CD4-positive, alpha-beta T cell treated with Interleukin-12 subunit alpha and Interleukin-12 subunit beta, for 1 hour (primary cell): Measurements from ENCODE around the gene ANKRD10.
A peak's percentile ranks its signal among the peaks of the same experiment; 100 is the strongest.

Source experiments
- DNase-seq: peaks from one replicate; pipeline ENCODE4 v3.0.0-alpha.2; 2020

ANKRD10 gene

DNA sequence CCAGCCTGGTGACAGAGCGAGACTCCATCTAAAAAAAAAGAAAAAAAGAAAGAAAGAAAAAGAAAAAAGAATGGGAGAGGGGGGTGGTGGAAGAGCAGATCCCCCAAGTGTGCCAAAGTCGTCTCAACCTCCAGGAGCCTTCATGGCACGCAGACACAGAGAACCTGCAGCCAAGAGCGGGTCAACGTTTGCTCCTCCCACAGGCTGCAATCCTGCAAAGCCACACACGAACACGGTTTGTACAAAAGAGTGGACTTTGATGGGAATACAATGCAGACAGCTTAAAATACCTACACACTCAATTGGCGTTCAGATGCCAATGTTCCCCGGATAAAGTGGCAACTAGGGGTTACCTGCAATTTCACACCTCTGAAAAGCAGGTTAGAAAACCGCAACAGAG, 29.4 kb downstream of the ANKRD10 start:
- no peak for DNase-seq

DNA sequence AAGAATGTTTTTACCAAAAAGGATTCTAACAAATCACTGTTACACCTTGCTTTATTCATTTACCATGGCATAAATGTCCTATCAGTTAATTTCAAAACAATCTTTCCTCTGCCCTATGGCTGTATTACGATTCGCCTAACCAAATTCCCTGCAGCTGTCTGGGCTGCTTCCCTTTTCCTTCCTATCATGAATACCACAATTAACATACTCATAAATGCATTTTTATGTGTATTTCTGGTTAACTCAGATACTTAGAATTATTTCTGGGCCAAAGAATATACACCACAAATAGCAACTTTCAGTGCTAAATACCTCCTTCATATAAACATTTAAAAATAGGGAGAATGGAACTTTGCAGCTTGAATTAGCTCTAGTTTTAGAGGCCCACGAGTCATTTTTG, 30.4 kb downstream of the ANKRD10 start:
- DNase-seq = no peak

DNA sequence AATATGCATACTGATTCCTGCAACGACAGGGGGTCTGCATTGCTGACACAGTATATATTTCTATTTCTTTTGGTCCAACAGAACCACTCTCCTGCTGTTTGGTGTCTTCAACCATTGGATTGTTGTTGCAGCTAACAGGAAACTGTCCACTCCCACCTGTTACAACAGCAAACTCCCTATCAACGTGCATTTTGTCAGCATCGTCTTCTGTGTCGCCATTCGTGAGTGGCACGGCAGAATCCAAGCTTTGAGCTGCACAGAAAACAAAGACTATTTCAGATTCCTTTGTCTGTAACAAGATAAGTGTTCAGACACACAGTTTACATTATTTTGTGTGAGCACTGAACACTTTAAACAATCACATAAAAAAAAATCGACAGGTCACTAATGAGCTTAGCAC, 31.3 kb downstream of the ANKRD10 start:
- no peak for DNase-seq

DNA sequence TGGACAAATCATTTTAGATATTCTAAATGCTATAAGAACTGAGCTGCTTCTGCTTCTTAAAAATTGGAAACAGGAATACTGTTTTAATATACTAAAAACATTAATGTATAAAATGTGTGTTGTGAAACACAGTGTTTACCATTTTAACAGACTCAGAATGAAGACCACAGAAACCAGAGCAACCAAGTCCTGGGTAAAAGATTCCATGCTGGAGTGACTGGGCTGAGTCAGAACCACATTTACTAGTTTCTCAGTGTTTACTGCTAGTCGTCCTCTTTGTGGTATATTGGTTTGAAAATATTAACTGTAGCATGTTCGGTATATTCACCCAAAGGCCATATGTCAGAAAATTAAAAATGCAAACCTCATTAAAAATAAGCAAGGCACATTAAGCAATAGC, 31.9 kb downstream of the ANKRD10 start:
- DNase-seq = no peak

DNA sequence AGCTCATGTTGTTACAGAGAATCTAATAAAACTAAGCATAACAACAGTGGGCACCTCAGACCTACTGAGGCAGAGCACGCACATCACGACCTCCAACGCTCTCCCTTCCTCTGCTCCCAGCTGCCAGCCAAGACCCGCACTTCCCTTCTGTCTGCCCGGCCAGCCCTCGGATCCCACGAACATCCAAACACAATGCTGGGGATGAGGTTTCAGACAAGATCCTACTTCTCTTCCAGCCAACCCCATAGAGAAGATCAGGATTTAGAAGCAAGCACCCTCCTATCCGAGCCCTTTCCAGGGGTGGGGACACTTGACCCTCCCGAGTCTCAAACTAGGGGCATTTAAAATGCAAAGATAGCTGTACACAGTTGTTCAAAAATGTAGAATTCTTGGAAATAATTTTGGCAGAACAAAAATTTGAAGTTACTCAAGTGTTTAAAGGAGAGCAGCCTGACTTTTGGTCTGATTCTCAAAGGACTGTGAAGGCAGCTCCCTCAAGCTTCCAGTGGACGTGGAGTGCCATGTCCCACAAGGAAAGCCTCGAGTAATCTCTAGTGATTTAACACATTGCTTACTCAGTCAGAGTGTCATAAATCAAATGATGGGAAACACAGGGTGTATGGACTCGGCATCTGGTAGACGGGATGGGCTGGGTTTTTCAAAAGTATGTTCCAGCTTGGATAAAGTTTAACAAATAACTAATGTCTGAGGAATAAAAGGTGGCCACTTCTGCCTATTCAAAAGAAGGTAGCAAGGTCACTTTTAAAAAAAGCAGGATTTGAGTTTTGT, 32.8 kb downstream of the ANKRD10 start:
- DNase-seq = no peak

DNA sequence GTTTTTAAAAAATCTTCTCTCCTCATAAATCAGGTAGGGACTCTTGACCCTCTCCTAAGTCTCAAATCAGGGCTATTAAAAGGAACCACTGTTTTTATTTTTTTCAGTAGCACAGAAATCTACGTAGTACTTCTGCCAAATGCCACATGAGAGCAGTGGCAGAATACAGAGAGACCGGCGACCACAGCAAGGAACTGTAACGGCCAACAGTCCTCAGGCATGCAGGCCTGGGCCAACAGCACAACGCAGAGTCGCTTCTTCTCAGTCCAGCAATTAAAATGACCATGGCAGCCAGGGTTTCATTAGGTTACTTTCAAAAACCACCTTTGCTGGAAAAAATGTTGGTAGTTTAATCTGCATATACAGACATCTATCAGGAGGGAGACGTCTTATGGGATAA, 34.2 kb downstream of the ANKRD10 start:
- no peak for DNase-seq

DNA sequence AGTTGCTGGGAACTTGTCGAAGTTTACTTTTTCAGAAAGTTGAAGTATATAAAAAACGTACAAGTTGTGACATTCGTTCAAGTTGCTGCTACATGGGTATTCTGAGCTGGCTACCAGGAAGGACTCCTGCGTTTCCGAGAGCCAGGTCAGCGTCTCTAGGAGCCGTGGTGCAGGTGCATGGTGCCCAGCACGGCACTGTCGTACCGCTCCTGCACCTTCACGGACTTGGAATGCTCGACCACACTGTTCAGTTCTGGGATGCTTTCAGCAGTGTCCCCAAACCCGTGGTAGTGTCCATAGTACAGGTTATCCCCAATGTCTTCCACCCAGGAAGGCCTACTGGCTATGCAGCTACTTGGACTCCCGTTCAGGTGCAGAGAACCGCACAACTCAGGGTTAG, 35.4 kb downstream of the ANKRD10 start:
- DNase-seq = no peak

DNA sequence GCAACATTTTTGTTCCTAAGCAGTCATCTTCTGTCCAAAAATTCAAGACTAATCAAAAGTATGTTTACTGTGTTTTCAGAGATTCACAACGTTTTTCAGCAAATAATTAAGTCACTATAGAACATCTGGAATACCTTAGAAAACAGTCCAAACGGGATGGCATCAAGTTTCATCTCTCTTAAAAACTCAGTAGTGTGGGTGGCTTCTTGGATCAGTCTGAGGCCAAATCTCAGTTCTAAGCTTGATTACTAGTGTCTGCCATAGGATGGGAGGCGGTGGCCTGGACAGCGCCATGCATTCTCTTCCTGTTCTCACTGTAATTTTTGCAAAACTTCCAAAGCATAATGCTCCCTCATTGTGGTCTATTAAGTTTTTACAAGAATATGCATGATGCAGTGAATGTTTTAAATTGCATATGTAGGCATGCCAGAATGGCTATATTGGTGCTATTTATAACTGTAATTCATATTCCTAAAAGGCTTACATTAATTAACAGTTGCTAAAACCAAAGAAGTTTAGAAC, 37.1 kb downstream of the ANKRD10 start:
- DNase-seq = no peak

DNA sequence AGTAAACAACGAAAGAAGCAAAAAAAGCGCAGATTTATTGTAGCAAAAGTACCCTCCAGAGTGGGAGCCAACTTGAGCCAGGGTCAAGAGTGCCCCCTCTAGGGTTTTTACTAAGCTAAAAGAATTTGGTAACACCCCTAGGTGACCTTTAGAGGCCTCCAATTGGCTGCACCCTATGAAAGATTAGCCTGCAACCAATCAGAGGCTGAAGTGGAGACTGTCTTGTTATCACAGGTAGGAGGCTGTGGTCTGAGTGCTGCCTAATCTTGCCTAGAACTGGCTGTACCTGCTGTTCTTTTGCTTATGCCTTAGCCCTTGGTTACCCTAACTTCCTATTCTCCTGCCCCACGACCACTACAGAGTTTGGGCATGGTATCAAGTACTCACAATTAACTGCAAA, 38.3 kb downstream of the ANKRD10 start:
- DNase-seq = no peak

DNA sequence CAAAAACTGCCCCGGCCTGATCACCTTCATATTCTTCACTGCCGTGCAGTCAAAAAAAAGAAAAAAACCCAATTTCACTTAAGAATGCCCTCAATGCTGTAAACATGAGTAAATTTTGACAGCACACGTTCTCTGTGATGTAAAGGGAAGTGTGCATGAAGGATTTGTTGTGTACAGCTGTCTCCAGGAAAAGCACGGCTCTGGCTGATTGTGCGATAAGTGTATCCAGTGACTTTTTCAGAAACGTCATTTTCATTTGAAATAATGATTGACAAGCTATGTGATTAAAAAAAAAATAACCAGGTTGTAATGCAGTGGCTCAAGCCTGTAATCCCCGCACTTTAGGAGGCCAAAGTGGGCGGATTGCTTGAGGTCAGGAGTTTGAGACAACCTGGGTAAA, 39.6 kb downstream of the ANKRD10 start:
- no peak for DNase-seq

DNA sequence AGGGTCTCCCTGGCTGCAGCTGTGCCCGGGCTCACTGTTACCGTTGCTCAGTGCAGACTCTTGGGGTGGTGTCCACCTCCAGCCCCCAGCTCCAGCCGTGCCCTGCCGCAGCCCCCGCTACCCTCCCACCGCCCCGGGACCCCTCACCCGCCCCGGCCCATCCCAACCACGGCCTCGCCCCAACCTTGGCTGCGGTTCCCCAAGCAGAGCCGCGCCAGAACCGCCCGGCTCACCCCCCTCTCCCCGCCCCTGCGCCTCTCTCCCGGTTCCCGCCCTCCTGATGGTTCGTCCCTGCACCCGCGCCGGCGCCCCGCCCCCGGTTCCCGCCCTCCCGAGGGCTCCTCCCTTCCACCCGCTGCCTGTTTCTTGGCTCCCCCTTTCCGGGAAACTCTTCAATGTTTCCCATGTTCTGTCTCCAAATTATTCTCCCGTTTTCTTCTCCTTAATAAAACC, 40.3 kb downstream of the ANKRD10 start:
- peak; percentile 25 for DNase-seq

DNA sequence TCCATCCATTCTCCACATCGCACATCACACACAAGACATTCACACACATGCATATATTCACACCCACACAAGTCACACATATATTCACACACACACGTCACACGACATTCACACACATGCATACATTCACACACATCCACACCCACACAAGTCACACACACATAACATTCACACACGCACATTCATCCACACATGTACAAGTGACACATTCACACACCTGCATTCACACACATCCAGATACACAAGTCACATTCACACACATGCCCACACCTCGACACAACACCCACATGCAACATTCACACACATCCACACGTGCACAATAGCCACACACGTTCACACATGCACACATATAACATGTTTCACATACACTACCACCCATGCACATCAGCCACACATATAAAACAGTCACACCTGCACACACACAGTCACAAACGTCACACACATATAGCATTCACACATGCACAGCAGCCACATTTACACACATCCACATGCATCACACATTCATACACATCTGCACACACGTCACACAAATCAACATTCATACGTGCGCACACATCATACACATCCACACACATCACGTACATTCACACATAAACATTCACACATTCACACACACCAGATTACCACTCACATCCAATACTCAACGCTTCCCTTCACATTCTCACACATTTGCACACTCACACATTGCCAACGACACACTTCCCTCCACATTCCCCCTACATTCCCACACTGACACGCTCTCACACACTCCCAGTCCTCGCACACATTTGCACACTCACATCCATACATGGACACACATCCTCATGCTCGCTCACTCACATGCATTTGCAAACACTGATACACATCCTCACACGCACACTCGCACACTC, 41.0 kb downstream of the ANKRD10 start:
- DNase-seq = no peak

DNA sequence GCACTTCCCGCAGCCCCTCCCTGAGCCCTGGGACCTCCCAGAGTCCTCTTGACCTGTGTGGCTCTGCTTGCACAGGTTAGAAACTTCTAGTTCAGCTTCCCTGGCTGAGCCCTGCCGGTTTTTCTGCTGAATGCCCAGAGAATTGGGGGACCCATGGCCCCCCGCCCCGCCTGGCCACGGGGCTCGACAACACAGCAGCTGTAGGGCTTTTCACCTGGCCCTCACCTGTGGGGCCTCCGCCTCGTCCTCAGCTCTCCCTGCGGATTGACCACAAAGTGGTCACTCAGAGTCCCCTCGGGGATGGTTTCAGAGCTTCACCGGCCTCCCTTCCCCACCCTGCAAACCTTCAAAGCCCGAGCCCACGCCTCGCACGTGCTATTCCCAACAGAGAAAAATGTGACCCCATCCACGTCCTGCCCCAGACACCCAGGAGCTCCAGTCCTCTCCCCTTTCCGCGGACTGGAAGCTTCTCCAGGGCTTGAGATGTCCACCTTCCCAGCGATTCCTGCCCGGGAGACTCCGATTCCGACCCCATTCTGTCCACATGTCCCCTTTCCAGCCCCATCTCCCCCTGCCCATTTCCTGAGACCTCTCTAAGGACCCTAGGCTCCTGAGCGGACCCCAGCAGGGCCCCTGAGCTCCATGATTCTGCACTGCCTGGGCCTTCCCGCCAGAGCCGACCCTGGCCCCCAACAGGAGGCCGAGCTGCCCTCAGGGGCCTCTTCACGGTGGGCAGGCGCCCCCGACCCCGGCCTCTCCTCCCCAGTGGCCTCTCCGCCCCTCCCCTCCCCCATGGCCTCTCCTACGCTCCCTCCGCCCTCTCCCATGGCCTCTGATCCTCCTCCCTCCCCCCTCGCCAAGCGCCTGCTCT, 41.9 kb downstream of the ANKRD10 start:
- no peak for DNase-seq

DNA sequence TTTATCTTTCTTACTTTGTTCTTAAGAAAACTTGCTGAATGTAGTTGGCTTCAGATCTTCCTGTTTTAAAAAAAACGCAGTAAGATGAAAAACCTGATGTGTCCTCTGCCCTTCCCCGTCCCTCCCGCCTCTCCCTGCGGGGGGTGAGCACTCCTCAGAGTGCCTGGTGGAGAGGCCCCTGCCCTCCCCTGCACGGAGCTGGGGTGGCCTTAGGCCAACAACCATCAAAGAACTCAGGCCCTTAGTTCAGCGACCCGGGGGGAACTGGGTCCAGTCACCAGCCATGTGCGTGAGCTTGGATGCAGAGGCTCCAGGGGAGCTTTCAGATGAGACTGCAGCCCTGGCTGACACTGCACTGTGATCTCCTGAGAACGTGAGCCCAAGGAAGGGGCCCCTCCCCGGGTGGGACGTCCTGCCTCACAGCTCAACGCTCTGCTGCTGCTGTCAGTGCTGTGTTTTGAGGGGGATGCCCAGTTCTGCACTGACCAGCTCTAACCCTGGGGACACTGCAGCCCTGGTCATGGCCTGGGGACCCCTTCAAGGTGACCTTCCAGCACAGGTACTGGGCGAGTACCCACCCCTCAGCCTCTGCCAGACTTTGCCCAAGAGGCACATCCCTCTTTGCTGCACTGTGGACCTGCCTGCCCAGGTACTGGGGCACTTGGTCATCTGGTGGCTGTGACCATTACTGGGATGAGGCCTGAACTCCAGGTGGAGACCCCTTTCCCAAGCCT, 42.7 kb downstream of the ANKRD10 start:
- DNase-seq = no peak

DNA sequence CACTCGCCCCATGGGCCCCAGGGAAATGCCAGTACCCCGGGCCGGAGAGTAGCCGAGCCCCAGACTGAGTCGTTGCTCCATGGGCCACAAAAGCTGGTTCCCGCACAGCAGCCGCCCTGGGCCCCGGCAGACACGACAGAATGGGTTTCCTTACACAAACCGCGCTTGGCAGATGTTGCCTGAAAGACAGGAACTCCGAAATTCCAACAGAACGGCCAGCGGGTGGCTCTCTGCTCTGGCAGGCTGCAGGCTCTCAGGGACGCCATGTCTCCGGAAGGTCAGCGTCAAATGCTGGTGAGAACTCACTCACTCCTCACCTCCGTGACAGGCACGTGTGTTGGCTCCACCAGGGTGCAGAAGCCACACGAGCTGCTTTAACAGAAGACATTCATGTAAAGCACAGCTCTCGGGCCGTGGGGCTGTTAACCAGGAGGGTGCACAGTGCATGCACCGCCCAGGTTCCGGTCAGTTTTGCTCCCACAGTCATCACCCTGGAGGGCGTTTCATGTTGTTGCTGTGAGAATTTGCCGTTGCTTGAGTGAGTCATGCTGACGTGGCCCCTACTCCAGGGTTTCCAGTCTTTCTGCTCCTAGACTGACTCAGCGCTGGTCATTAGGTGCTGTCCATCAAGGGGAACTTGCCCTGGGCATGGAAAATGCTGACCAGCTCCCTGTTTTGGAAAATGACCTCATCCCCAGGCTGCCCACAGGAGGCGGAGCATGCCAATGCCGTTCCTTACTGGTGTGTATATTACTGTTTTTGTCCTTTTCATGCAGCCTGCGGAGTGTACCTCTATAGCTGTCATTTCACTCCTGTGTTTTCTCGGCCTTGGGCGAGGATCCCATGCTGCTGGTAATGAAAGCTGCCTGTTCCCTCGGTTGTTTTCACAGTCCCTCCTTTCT, 44.8 kb downstream of the ANKRD10 start:
- peak; percentile 7 for DNase-seq

DNA sequence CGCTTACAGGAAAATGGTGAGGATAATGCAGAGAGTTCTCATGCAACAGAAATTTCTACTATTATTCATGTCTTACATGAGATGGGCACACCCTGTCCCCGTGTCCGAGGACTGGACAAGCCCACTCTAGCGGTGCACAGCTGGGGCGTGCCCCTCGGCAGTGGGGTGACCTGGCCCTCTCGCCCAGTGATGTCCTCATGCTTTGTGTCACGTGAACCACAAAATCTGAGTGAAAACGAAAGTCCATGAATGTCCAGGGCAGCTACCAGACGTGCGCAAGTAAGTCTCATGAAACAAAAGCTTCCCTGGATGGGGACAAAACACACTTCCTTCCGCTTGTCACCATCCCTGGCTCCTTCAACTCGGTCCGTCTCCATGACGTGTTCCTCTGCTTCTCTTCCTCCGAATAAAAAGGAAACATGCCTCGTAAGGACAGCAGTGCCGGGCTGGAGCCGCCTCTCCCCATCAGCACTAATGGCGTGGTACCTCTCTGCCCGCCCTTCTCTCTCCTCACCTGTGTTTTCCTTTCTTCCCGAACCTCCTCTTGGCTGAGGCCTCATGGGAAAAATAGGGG, 45.6 kb downstream of the ANKRD10 start:
- DNase-seq = no peak

DNA sequence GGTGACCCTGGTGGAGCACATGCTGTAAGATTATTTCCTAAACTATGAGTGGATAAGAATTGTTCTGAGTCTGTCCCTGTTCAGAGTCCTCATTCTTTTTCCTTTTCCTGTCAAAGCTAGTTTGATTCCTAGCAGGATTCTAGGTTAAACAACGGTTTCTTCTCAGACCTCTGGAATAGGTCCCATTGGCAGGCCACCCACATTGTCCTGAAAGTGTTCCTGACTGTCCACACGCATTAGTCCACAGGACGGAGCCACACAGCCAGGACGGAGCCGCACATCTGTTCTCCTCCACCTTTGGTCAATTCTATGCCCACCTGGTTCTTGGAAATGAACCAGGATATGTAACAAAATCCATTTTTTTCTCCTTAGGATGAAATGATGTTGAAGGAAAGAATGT, 46.1 kb downstream of the ANKRD10 start:
- no peak for DNase-seq

DNA sequence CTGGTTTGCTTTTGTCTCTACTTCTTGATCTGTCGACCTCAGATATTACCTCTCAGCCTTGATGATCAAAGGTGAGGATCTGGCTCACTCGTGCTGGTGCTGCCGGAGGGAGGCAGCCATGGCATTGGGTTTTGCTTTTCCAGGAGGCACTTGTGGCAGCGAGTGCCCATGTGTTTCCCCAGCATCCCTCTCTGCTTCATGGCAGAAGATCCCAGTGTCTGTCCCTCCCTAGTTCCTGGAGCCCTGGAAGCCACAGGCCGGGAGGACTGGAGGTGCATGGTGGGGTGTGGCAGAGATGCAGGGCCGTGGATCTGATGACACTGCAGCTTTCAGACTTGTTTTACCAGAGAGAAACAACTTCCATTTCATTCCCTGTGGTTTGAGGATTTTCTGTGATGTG, 47.5 kb downstream of the ANKRD10 start:
- DNase-seq = no peak

DNA sequence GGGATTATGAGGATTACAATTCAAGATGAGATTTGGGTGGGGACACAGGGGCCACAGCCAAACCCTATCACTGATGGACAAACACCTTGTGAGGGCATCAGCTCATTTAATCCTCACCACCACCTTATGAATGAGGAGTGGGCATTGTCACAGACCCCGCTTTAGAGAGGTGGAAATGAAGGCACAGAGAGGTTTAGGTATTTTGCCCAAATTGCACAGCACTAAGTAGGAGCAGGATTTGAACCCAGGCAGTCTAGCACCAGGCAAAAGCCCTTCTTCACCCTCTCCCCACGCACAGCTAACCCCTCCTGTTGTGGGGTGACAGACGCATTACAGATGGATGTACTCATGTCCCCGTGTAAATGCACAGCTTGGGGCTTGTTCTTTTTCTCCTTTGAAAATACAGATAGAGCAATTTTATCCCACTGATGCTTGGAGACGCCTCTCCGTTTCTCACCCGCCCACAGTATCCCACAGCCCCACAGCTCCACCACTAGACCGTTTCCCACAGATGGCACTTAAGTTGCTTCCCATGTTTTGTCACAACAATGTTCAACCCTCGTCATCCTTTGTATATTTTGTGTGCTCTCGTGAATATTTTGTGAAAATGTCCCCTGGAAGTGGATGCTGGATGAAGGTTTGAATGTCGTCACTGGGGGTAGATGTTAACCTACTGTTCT, 48.2 kb downstream of the ANKRD10 start:
- DNase-seq = no peak

DNA sequence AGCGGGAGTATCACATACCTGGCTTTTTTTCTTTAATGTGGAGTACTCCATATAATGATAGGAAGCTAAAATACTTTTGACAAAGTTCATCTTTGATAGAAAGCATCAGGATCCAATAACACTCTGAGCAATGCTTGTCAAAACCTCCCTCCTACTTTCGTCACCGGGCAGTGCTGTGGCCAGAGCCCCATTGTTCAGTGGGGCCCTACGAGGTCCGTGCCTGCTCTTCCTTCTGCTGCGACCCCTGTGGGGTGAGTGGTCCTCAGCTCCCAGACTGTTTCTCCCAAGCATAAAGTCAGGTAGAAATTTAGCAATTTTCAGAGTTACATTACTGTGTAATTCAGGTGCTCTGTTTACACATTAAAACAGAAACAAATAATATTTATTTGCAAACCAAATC, 51.2 kb downstream of the ANKRD10 start:
- no peak for DNase-seq
